CD4-positive, alpha-beta memory T cell (primary cell): ENCODE data around the gene FBXO3. TPM values are rescaled to one million over a fixed set of nuclear protein-coding genes. Genes with fewer than 3 reads are reported as not detected.

Experiments used
- CTCF ChIA-PET: fragments of 350-600 bp; sonication (Branson Sonifier 250); formaldehyde crosslinking; loops from one replicate; lab custom pipeline; 2021; ENCODE audit warnings: inconsistent platforms; ENCODE audit not compliant: partially characterized antibody; lab: Charles Lee
- POLR2A ChIA-PET: fragments of 350-600 bp; sonication (Branson Sonifier 250); formaldehyde crosslinking; loops from one replicate; lab custom pipeline; 2021; ENCODE audit not compliant: partially characterized antibody; lab: Charles Lee
- DNase-seq, 5 donors: peaks; one replicate each; pipeline versions ENCODE4 v3.0.0 to v3.0.0-alpha.2; 2020 to 2022; ENCODE audit warnings: mixed read lengths in 1 of 5
- H3K27ac ChIP-seq: one replicate; pipeline ENCODE4 v1.7.0; 2013; ENCODE audit warnings: low read depth, low read length
- H3K27me3 ChIP-seq: 2 replicates; pipeline ENCODE4 v1.7.0; 2013; ENCODE audit warnings: mild to moderate bottlenecking, low read length, moderate library complexity; ENCODE audit not compliant: insufficient read depth
- H3K36me3 ChIP-seq: 2 replicates; pipeline ENCODE4 v1.7.0; 2013; ENCODE audit warnings: mild to moderate bottlenecking, low read length, moderate library complexity; ENCODE audit not compliant: insufficient read depth
- H3K4me1 ChIP-seq: 2 replicates; pipeline ENCODE4 v1.7.0; 2013; ENCODE audit warnings: mild to moderate bottlenecking, low read length, moderate library complexity; ENCODE audit not compliant: insufficient read depth
- H3K4me3 ChIP-seq, 2 donors: one replicate each; pipeline ENCODE4 v1.7.0; 2013; ENCODE audit warnings: low read length in 2 of 2, mild to moderate bottlenecking in 1 of 2
- H3K9me3 ChIP-seq, 2 donors: one replicate each; pipeline ENCODE4 v1.7.0; 2013; ENCODE audit warnings: low read length in 2 of 2, control low read depth in 1 of 2; ENCODE audit not compliant: control insufficient read depth in 1 of 2
- H3K27ac Mint-ChIP-seq, 7 donors: one replicate each; pipeline ENCODE4 v1.8.0; 2020 to 2021; ENCODE audit warnings: mixed read lengths in 7 of 7, mild to moderate bottlenecking in 6 of 7, inconsistent platforms in 3 of 7, moderate library complexity in 3 of 7
- H3K27me3 Mint-ChIP-seq, 2 donors: one replicate each; pipeline ENCODE4 v1.8.0; 2020 to 2021; ENCODE audit warnings: mixed read lengths in 2 of 2
- H3K36me3 Mint-ChIP-seq, 2 donors: one replicate each; pipeline ENCODE4 v1.8.0; 2020 to 2021; ENCODE audit warnings: mixed read lengths in 2 of 2, inconsistent platforms in 1 of 2, mild to moderate bottlenecking in 1 of 2
- H3K4me1 Mint-ChIP-seq, 4 donors: one replicate each; pipeline ENCODE4 v1.8.0; 2020 to 2021; ENCODE audit warnings: mixed read lengths in 4 of 4, mild to moderate bottlenecking in 1 of 4
- H3K4me3 Mint-ChIP-seq, 8 donors: one replicate each; pipeline ENCODE4 v1.8.0; 2020 to 2021; ENCODE audit warnings: mixed read lengths in 8 of 8, mild to moderate bottlenecking in 7 of 8, moderate library complexity in 6 of 8, inconsistent platforms in 3 of 8
- H3K9me3 Mint-ChIP-seq, 8 donors: one replicate each; pipeline ENCODE4 v1.8.0; 2020 to 2021; ENCODE audit warnings: mixed read lengths in 8 of 8, mild to moderate bottlenecking in 5 of 8, inconsistent platforms in 3 of 8, moderate library complexity in 1 of 8
- intact Hi-C: fragments of 100-400 bp; cut with micrococcal nuclease; formaldehyde crosslinking; loops from one replicate; pipeline ENCODE4 v1.15.1; 2023
- polyA plus RNA-seq, 2 donors: library from polyadenylated mRNA; unstranded; fragments of 300-500 nt; fragmentation: Illumina TruSeq; gene quantifications; one replicate each; pipeline ENCODE4 v1.2.3, GENCODE V29; 2021
- total RNA-seq, 2 experiments: library from RNA; stranded (reverse); gene quantifications; one replicate each; pipeline ENCODE4 v1.2.3, GENCODE V29; 2021

Gene FBXO3
- total and polyA plus RNA-seq, 4 experiments from 2014 or later, result 40.9 to 55.6 (median 50.1) TPM

- peaks cover 27 to 71% of the 10 kb centered on the region in 2 donors for H3K36me3 Mint-ChIP-seq
- H3K27ac ChIP-seq, result no peak overlapping the region
- H3K9me3 Mint-ChIP-seq, result no peaks in the 10 kb centered on the region
- no peak for DNase-seq
- no peaks in the 10 kb centered on the region for H3K27me3 ChIP-seq
- ChIA-PET CTCF (interaction anchor here (3.2 kb wide), 1 partner anchor 11 kb away, joined by 17 read pairs; no protein-coding TSS in a partner anchor), POLR2A (interaction anchor here (0.9 to 1.1 kb wide), 2 partner anchors 11 to 18 kb away, joined by 3 read pairs; no protein-coding TSS in a partner anchor)
- peak overlapping the region in 2 of 7 donors; percentile 2 to 21 for H3K27ac Mint-ChIP-seq
- H3K4me3 ChIP-seq, result no peak overlapping the region
- no peaks in the 10 kb centered on the region for H3K27me3 Mint-ChIP-seq
- H3K4me1 Mint-ChIP-seq, result no peaks in the 10 kb centered on the region
- H3K4me3 Mint-ChIP-seq, result no peak overlapping the region
- intact Hi-C loops, result no loop called here
- no peaks in the 10 kb centered on the region for H3K4me1 ChIP-seq
- no peaks in the 10 kb centered on the region for H3K9me3 ChIP-seq
- peaks cover 53% of the 10 kb centered on the region for H3K36me3 ChIP-seq
Observed at GRCh38 chr11:33753304-33753967, 20.9 kb downstream of the FBXO3 start.

GRCh38 chr11:33751878-33752277, 22.4 kb downstream of the FBXO3 start:
- no peaks in the 10 kb centered on the region for H3K27me3 Mint-ChIP-seq
- POLR2A ChIA-PET, result no interaction called here
- no peak overlapping the region for H3K4me3 Mint-ChIP-seq
- DNase-seq, result no peak
- no peaks in the 10 kb centered on the region for H3K4me1 Mint-ChIP-seq
- CTCF ChIA-PET, result interaction anchor here (1.6 kb wide), 2 partner anchors 9 to 389 kb away, joined by 3 to 8 read pairs; no protein-coding TSS in a partner anchor
- no peaks in the 10 kb centered on the region for H3K9me3 Mint-ChIP-seq
- peaks cover 64% of the 10 kb centered on the region for H3K36me3 ChIP-seq
- intact Hi-C loops, result no loop called here
- H3K27me3 ChIP-seq, result no peaks in the 10 kb centered on the region
- peak overlapping the region in 1 of 7 donors; percentile 31 for H3K27ac Mint-ChIP-seq
- H3K4me1 ChIP-seq, result no peaks in the 10 kb centered on the region
- H3K9me3 ChIP-seq, result no peaks in the 10 kb centered on the region
- H3K27ac ChIP-seq, result no peak overlapping the region
- H3K36me3 Mint-ChIP-seq, result peaks cover 24 to 71% of the 10 kb centered on the region in 2 donors
- H3K4me3 ChIP-seq, result no peak overlapping the region

DNA sequence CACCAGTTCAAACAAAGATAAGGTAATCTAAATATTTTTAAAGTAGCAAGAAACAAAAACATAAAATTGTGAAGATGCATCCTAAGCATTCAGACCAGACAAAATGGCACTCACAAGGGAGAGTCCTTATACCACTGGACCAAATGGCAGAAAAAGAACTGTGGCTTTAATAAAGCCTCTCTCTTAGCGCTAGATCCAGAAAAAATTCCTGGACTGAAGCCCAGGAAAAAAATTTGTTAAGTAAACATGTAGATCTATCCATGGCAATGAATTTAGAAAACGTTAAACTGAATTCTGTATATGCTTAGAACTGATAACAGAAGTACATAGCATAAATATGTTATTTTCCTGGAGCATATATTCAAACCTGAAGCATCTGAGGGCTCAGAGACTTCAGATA, 26.3 kb downstream of the FBXO3 start:
- CTCF ChIA-PET, result no interaction called here
- no peak overlapping the region for H3K4me3 ChIP-seq
- H3K4me3 Mint-ChIP-seq, result no peak overlapping the region

DNA sequence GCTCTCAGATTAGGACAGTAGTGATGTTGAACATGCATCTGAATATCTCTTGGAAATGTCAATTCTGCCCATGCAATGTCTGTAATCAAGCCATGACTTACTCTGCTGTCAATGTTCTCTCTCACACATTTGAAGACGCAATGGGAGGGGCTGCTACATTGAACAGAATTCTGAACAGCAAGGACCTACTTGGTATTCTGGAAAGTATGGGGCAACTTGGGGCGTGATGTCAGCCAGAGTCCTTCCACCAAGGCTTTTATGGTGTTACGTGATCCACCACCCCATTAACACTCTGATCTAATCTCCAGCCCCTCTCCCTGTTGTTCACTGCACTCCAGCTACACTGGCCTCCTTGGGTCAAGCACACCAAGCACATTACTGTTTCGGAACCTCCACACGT, 31.0 kb downstream of the FBXO3 start:
- intact Hi-C loops, result loop anchor here (2.0 kb wide), 1 partner anchor 576 kb away; no protein-coding TSS in a partner anchor
- no peak overlapping the region for H3K27ac ChIP-seq
- H3K4me1 Mint-ChIP-seq, result peaks cover 0 to 4% (median 1%) of the 10 kb centered on the region in 4 donors
- no peak overlapping the region for H3K4me3 Mint-ChIP-seq
- H3K9me3 ChIP-seq, result no peaks in the 10 kb centered on the region
- H3K36me3 ChIP-seq, result peaks cover 32% of the 10 kb centered on the region
- POLR2A ChIA-PET, result interaction anchor here (1.2 kb wide), 1 partner anchor 11 kb away, joined by 3 read pairs; no protein-coding TSS in a partner anchor
- CTCF ChIA-PET, result interaction anchor here (0.9 to 3.7 kb wide), 17 partner anchors 8 to 577 kb away, joined by 3 to 74 read pairs (median 8); no protein-coding TSS in a partner anchor
- no peak for DNase-seq
- H3K9me3 Mint-ChIP-seq, result no peaks in the 10 kb centered on the region
- no peaks in the 10 kb centered on the region for H3K4me1 ChIP-seq
- H3K27me3 Mint-ChIP-seq, result no peaks in the 10 kb centered on the region
- no peaks in the 10 kb centered on the region for H3K27me3 ChIP-seq
- peaks cover 6 to 37% of the 10 kb centered on the region in 2 donors for H3K36me3 Mint-ChIP-seq
- H3K4me3 ChIP-seq, result no peak overlapping the region
- peak overlapping the region in 3 of 7 donors; percentile 3 to 73 (median 56) for H3K27ac Mint-ChIP-seq

More for the DNA sequence above, 26.3 kb downstream of the FBXO3 start:
- Mint-ChIP-seq H3K36me3 (peaks cover 15 to 65% of the 10 kb centered on the region in 2 donors), H3K27ac (peak overlapping the region in 1 of 7 donors; percentile 14), H3K27me3 (no peaks in the 10 kb centered on the region), H3K9me3 (no peaks in the 10 kb centered on the region), H3K4me1 (peaks cover 0 to 2% (median 0%) of the 10 kb centered on the region in 4 donors)
- Histone ChIP-seq H3K27ac (no peak overlapping the region), H3K27me3 (no peaks in the 10 kb centered on the region), H3K4me1 (no peaks in the 10 kb centered on the region), H3K36me3 (peaks cover 57% of the 10 kb centered on the region), H3K9me3 (no peaks in the 10 kb centered on the region)
- POLR2A ChIA-PET, result no interaction called here
- intact Hi-C loops, result no loop called here
- DNase-seq, result no peak

DNA sequence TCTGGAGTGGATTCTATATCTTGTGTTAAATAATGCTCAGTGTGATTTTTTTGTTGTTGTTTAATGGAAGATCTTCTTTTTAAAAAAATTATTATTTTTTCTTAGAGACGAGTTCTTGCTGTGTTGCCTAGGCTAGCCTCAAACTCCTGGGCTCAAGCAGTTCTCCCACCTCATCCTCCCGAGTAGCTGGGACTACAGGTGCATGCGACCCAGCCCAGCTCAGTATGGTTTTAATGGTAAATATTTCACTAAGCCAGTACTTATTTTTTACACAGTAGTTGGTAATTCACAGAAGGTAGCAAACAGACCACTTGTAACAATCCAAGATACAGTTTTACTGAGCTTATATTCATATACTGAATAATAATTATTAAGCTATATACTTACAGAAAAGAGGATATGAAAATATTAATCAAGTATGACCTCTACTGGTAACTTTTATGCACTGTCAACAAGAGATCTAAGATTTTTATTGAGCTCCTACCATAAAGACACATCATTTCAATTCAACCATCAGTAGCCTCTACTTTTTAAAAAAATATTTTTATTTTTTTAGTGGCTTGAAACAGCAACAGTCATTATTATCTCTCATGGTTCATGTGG, 32.0 kb downstream of the FBXO3 start:
- H3K4me3 ChIP-seq, result no peak overlapping the region
- ChIA-PET CTCF (interaction anchor here (0.6 to 3.7 kb wide), 41 partner anchors 9 to 580 kb away, joined by 3 to 74 read pairs (median 4); partner anchors contain the start of gene FBXO3), POLR2A (interaction anchor here (0.6 to 1.2 kb wide), 5 partner anchors 10 to 380 kb away, joined by 3 to 4 read pairs (median 3); no protein-coding TSS in a partner anchor)
- peak in 4 of 5 donors; percentile 15 to 35 (median 34) for DNase-seq
- H3K27ac ChIP-seq, result no peak overlapping the region
- H3K9me3 ChIP-seq, result no peaks in the 10 kb centered on the region
- H3K4me3 Mint-ChIP-seq, result no peak overlapping the region
- no peaks in the 10 kb centered on the region for H3K4me1 ChIP-seq
- no peaks in the 10 kb centered on the region for H3K27me3 Mint-ChIP-seq
- no peaks in the 10 kb centered on the region for H3K9me3 Mint-ChIP-seq
- peaks cover 4 to 33% of the 10 kb centered on the region in 2 donors for H3K36me3 Mint-ChIP-seq
- H3K27me3 ChIP-seq, result no peaks in the 10 kb centered on the region
- H3K36me3 ChIP-seq, result peaks cover 23% of the 10 kb centered on the region
- intact Hi-C loops, result loop anchor here (1.0 to 2.0 kb wide), 2 partner anchors 26 to 576 kb away; no protein-coding TSS in a partner anchor
- peaks cover 0 to 4% (median 3%) of the 10 kb centered on the region in 4 donors for H3K4me1 Mint-ChIP-seq
- peak overlapping the region in 1 of 7 donors; percentile 41 for H3K27ac Mint-ChIP-seq

GRCh38 chr11:33741806-33742205, 32.5 kb downstream of the FBXO3 start:
- H3K4me3 ChIP-seq, result no peak overlapping the region
- no peaks in the 10 kb centered on the region for H3K27me3 ChIP-seq
- no peak overlapping the region for H3K27ac ChIP-seq
- ChIA-PET CTCF (interaction anchor here (0.8 to 3.7 kb wide), 31 partner anchors 8 to 580 kb away, joined by 3 to 74 read pairs (median 5); partner anchors contain the start of gene FBXO3), POLR2A (interaction anchor here (0.9 to 1.1 kb wide), 2 partner anchors 11 to 380 kb away, joined by 3 to 4 read pairs; no protein-coding TSS in a partner anchor)
- intact Hi-C loops, result loop anchor here (1.0 to 2.0 kb wide), 2 partner anchors 26 to 575 kb away; no protein-coding TSS in a partner anchor
- Mint-ChIP-seq H3K4me3 (no peak overlapping the region), H3K27me3 (no peaks in the 10 kb centered on the region), H3K9me3 (peaks cover 0 to 2% (median 0%) of the 10 kb centered on the region in 8 donors), H3K36me3 (peaks cover 4 to 28% of the 10 kb centered on the region in 2 donors), H3K27ac (peak overlapping the region in 3 of 7 donors; percentile 13 to 75 (median 71)), H3K4me1 (peaks cover 2 to 7% (median 5%) of the 10 kb centered on the region in 4 donors)
- peaks cover 19% of the 10 kb centered on the region for H3K36me3 ChIP-seq
- no peaks in the 10 kb centered on the region for H3K9me3 ChIP-seq
- H3K4me1 ChIP-seq, result no peaks in the 10 kb centered on the region
- DNase-seq, result no peak
